Left lung (tissue), 10 donors: ENCODE data around the gene PLTP. TPM values are rescaled to one million over a fixed set of nuclear protein-coding genes. Genes with fewer than 3 reads are reported as not detected.

Experiments used
- ATAC-seq: fragments of 200-7000 bp; cut with Tn5 transposase; one replicate; pipeline ENCODE4 v1.9.1; 2020; ENCODE audit warnings: moderate library complexity
- DNase-seq, 4 donors: peaks; one replicate each; pipeline ENCODE4 v3.0.0-alpha.2; 2013 to 2020
- H3K27ac ChIP-seq, 2 donors: fragments of 200-600 bp; sonication (generic) in 1 of 2; one replicate each; pipeline versions ENCODE4 v1.5.0 to v1.8.0; 2020 to 2021
- H3K27me3 ChIP-seq, 2 donors: fragments of 200-600 bp; sonication (generic) in 1 of 2; one replicate each; pipeline versions ENCODE4 v1.5.0 to v1.8.0; 2020 to 2021
- H3K36me3 ChIP-seq, 2 donors: fragments of 200-600 bp; sonication (generic) in 1 of 2; one replicate each; pipeline versions ENCODE4 v1.5.0 to v1.8.0; 2020 to 2021
- H3K4me1 ChIP-seq, 2 donors: fragments of 200-600 bp; one replicate each; pipeline ENCODE4 v1.8.0; 2021
- H3K4me3 ChIP-seq, 2 donors: fragments of 200-600 bp; sonication (generic) in 1 of 2; one replicate each; pipeline versions ENCODE4 v1.5.0 to v1.8.0; 2020 to 2021; ENCODE audit warnings: mild to moderate bottlenecking in 1 of 2
- H3K9me3 ChIP-seq, 2 donors: fragments of 200-600 bp; sonication (generic) in 1 of 2; one replicate each; pipeline versions ENCODE4 v1.5.0 to v1.8.0; 2020 to 2021
- CTCF ChIP-seq, 2 donors: fragments of 200-600 bp; sonication (generic) in 1 of 2; IDR thresholded peaks; one replicate each; pipeline versions ENCODE4 v1.5.0 to v1.8.0; 2021; ENCODE audit warnings: antibody characterized with exemption in 2 of 2
- intact Hi-C, 2 donors: fragments of 100-400 bp; cut with DNase I; formaldehyde crosslinking; loops; one replicate each; pipeline versions ENCODE4 v1.11.2 to v1.14.2; 2022
- polyA plus RNA-seq, 6 donors: library from polyadenylated mRNA; unstranded; fragments of 120-200 nt; gene quantifications; one replicate each; pipeline ENCODE4 v1.2.1, GENCODE V29; 2013; ENCODE audit not compliant: insufficient read length in 6 of 6
- total RNA-seq, 2 donors: library from RNA; stranded (reverse); fragmentation: NEBNext Ultra II Directional; extraction: Animal tissue kit (Norgen Biotek cat#: 25700); gene quantifications; one replicate each; pipeline ENCODE4 v1.2.1, GENCODE V29; 2021
- donor health status: DM: no; HTN: yes; CAD: no.
- donor health status: DM: no; HTN: no; CAD: no.

PLTP gene
- total and polyA plus RNA-seq, 8 donors: 42.6 to 172 (median 58.2) TPM

- intact Hi-C loops: no loop called here
- Histone ChIP-seq H3K27me3 (no peaks in the 10 kb centered on the region), H3K4me1 (peaks cover 0 to 38% of the 10 kb centered on the region in 2 donors), H3K36me3 (peaks cover 0 to 100% of the 10 kb centered on the region in 2 donors), H3K4me3 (no peak overlapping the region), H3K27ac (peak overlapping the region in 1 of 2 donors; percentile 66), H3K9me3 (no peaks in the 10 kb centered on the region)
- ATAC-seq: no peak
- DNase-seq: no peak
- TF ChIP-seq CTCF (IDR thresholded peaks at IDR 0.05): no peak
These were observed 33.2 kb upstream of the PLTP start for GRCh38 chr20:45944965-45945677.

GRCh38 chr20:45944151-45944964 lies 32.4 kb upstream of the PLTP start:
- H3K27ac ChIP-seq: peak overlapping the region in 1 of 2 donors; percentile 66
- peaks cover 0 to 100% of the 10 kb centered on the region in 2 donors for H3K36me3 ChIP-seq

GRCh38 chr20:45943613-45944012 lies 31.7 kb upstream of the PLTP start:
- no peak for TF ChIP-seq CTCF (IDR thresholded peaks at IDR 0.05)
- intact Hi-C loops: no loop called here
- Histone ChIP-seq H3K4me3 (no peak overlapping the region), H3K9me3 (no peaks in the 10 kb centered on the region), H3K27me3 (no peaks in the 10 kb centered on the region), H3K4me1 (peaks cover 0 to 38% of the 10 kb centered on the region in 2 donors), H3K36me3 (peaks cover 0 to 100% of the 10 kb centered on the region in 2 donors), H3K27ac (peak overlapping the region in 1 of 2 donors; percentile 66)
- DNase-seq (no peak), ATAC-seq (no peak)

More at GRCh38 chr20:45944151-45944964, 32.4 kb upstream of the PLTP start:
- Histone ChIP-seq H3K9me3 (no peaks in the 10 kb centered on the region), H3K4me3 (no peak overlapping the region), H3K27me3 (no peaks in the 10 kb centered on the region), H3K4me1 (peaks cover 0 to 38% of the 10 kb centered on the region in 2 donors)
- ATAC-seq (peak; percentile 14), DNase-seq (peak in 1 of 4 donors; percentile 76)
- TF ChIP-seq CTCF (IDR thresholded peaks at IDR 0.05): no peak
- intact Hi-C loops: no loop called here

GRCh38 chr20:45940469-45940868 lies 28.5 kb upstream of the PLTP start:
- Histone ChIP-seq H3K36me3 (peaks cover 0 to 87% of the 10 kb centered on the region in 2 donors), H3K9me3 (no peaks in the 10 kb centered on the region), H3K4me1 (peaks cover 5 to 37% of the 10 kb centered on the region in 2 donors), H3K27ac (no peak overlapping the region), H3K4me3 (no peak overlapping the region), H3K27me3 (no peaks in the 10 kb centered on the region)
- ATAC-seq (no peak), DNase-seq (peak in 1 of 4 donors; percentile 34)
- TF ChIP-seq CTCF (IDR thresholded peaks at IDR 0.05): no peak
- intact Hi-C loops: no loop called here

- intact Hi-C loops: no loop called here
- H3K36me3 ChIP-seq: peaks cover 0 to 83% of the 10 kb centered on the region in 2 donors
- no peak for TF ChIP-seq CTCF (IDR thresholded peaks at IDR 0.05)
These were observed 28.1 kb upstream of the PLTP start for GRCh38 chr20:45940053-45940452.

More at GRCh38 chr20:45940053-45940452, 28.1 kb upstream of the PLTP start:
- Histone ChIP-seq H3K27ac (no peak overlapping the region), H3K4me1 (peaks cover 5 to 34% of the 10 kb centered on the region in 2 donors), H3K9me3 (no peaks in the 10 kb centered on the region), H3K4me3 (no peak overlapping the region), H3K27me3 (no peaks in the 10 kb centered on the region)
- no peak for ATAC-seq
- DNase-seq: no peak
